Measurements from ENCODE around the gene PFKL.
"Not testable (repeated sequence)": the region's sequence is repeated elsewhere in the genome, so short reads cannot be mapped to it uniquely, and the experiment has no call there.

The PFKL gene

GRCh38 chr21:44300262-44300959 is 558 bp downstream of the PFKL start:
- peak overlapping the region; percentile 74 for H3K4me3 ChIP-seq (ENCODE audit: low read depth, low read length)
- no peak for TF ChIP-seq CTCF (conservative IDR thresholded peaks at IDR 0.05; ENCODE audit: low read depth, low read length)
- DNase-seq (ENCODE audit: low read depth) = peak; percentile 40

GRCh38 chr21:44301141-44301540 is 1.3 kb downstream of the PFKL start:
- no peak for TF ChIP-seq CTCF (conservative IDR thresholded peaks at IDR 0.05; ENCODE audit: low read depth, low read length)
- peak overlapping the region; percentile 74 for H3K4me3 ChIP-seq (ENCODE audit: low read depth, low read length)

GRCh38 chr21:44301961-44302406 is 2.1 kb downstream of the PFKL start:
- TF ChIP-seq CTCF (conservative IDR thresholded peaks at IDR 0.05; ENCODE audit: low read depth, low read length) = no peak
- H3K4me3 ChIP-seq (ENCODE audit: low read depth, low read length) = no peak overlapping the region
- no peak for DNase-seq (ENCODE audit: low read depth)

More at GRCh38 chr21:44301141-44301540, 1.3 kb downstream of the PFKL start:
- no peak for DNase-seq (ENCODE audit: low read depth)

GRCh38 chr21:44302573-44303401 is 2.9 kb downstream of the PFKL start:
- TF ChIP-seq CTCF (conservative IDR thresholded peaks at IDR 0.05; ENCODE audit: low read depth, low read length) = peak; percentile 15
- not testable (repeated sequence) for DNase-seq (ENCODE audit: low read depth); H3K4me3 ChIP-seq (ENCODE audit: low read depth, low read length)

- no peak for DNase-seq (ENCODE audit: low read depth)
- no peak overlapping the region for H3K4me3 ChIP-seq (ENCODE audit: low read depth, low read length)
- TF ChIP-seq CTCF (conservative IDR thresholded peaks at IDR 0.05; ENCODE audit: low read depth, low read length) = no peak
Observed at GRCh38 chr21:44303490-44303981, 3.7 kb downstream of the PFKL start.

GRCh38 chr21:44304011-44304616 is 4.3 kb downstream of the PFKL start:
- no peak for TF ChIP-seq CTCF (conservative IDR thresholded peaks at IDR 0.05; ENCODE audit: low read depth, low read length)
- no peak overlapping the region for H3K4me3 ChIP-seq (ENCODE audit: low read depth, low read length)
- no peak for DNase-seq (ENCODE audit: low read depth)
